Stimulated activated CD8-positive, alpha-beta memory T cell treated with anti-CD3 and anti-CD28 coated beads, Interleukin-7, amount 100 ng/mL, for 24 hours (primary cell): Measurements from ENCODE around the gene STARD13.

Source experiments
- DNase-seq: peaks from one replicate; pipeline ENCODE4 v3.0.0-alpha.2; 2020; ENCODE audit warnings: low read depth

Gene STARD13

DNA sequence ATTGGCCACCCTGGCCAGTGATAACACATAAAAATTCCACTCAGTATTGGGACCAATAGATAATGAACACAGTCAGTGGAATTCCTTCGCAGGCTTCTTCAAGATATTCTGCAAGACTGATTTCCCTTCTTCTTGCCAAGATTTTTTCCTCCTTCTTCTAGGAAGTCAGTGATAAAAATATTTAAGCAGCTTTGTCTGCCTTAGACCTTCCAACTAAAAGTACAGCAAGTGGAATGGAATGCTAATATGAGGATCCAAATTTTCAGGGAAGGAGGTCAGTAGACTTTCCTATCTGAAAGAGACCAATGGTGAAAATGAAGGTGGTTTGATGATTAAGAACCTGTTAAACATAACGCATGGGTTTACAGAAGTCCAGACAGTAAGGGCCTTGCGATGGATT lies 9.6 kb downstream of the STARD13 start:
- DNase-seq, result no peak

DNA sequence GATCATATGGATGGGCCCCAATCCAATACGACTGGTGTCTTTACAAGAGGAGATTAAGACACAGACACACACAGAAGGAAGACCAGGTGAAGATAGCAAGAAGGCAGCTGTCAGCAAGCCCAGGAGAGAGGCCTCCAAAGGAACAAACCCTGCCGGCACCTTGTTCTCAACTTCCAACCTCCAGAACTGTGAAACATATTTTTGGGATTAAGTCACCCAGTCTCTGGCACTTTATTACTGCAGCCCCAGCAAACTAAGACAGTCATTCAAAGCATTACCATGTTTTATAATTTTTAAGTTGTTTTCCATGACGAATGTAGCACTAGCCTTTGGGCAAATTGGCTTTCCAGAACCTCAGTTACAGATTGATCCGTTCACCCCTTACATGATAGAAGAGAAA lies 11.3 kb downstream of the STARD13 start:
- DNase-seq, result no peak

DNA sequence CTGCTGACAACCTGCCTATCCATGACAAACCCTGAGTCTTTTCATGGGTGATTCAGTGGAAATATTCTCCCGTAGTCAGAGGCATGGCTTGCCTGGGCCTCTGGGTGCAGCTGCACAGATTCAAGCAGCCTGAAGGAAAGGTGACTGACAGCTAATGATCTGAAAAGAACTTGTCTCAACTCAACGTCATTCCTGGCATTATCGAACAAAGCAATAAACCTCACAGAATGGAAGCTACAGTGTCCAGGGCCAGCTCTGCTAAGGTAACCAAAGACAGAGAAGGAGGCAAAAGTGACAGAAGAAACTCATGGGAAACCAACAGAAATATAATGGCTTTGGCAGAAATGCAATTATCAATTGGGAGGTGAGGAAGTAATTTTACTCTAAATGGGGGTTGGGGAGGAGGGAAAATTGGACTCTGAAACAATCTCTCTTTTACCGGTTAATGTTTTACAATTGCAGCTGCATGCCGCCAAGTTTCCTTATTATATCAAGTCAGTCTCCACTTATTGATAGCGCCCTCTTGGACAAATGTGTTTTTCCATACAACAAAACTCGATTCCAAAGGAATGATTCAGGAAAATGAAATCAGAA lies 12.9 kb downstream of the STARD13 start:
- no peak for DNase-seq

DNA sequence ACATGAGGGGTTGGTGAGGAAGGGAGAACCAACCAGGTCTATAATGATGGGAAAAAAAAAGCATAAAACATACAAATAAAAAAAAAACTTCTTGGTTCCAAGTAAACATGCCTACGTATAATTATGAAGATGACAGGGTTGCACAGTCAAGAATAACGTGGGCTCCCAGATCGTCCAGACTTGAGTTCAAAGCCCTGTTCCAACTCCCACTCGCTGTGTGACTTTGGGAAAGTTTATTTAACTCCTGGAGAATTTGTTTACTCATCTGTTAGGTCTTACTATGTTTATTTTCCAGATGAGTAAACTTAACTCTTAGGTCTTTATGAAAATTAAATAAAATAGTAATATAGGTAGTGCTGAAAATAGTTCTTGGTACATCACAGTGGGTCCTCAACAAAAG lies 13.8 kb downstream of the STARD13 start:
- no peak for DNase-seq

DNA sequence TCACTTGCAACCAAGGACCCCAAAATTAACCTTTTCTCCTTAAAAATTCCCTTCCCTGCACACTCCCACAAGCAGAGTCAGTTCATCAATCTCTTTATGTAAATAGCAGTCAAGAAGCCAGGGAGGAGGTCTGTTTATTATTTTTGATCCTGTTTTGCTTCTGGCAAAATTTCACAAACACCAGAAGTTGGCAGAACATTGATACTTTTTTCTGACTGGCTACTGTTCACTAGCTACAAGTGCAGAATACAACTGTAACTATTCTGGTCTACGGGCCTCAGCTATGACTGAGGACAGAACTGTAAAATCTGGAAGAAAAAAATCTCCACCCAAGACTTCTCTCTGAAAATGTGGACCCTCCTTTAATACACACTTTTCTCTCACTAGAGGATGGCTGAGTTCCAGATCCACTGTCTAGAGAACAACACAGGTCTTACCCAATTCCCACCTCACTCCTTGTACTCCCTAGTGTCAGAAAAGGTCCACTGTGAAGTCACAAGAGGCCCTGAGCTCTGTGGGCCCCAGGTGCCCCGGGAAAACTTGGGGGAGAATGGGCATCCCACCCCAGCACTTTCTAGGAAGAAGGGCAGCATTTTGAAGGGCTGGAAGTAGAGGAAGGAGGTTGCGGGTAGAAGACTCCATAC lies 14.5 kb downstream of the STARD13 start:
- DNase-seq, result no peak

DNA sequence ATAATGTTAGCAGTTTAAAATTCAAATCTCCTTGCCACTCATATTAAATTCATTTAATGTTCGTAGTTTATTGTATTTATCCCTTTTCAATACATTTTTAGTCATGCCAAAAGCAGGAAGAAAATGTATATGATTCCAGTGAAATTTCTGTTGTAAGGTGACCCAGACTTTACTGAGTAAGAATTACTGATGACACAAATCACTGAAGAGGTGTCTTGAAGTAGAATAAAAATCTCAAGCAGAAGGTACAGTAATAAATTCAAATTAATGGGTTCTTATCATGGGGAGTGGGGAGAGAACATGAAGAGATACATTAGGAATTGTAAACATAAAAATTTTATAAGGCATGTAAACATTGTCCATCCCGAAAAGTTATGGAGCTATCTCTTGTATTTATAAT lies 19.9 kb downstream of the STARD13 start:
- no peak for DNase-seq

DNA sequence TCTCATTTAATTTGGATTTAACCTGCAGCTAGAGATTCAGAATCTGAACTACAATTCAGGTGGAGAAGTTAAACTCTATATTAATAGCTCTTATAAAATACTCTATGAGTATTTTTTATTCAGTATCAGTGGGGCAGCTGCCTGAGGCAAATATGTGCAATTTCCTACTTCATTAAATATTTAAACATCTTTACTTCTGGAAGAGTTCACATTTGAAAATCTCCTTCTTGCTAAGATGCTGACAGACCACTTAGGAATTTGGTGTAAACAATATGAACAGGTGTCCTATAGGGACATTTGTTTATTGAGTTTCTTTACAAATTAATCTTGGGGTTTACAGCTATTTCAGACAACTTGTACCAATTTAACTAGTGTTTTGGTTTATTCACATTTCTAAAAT lies 20.4 kb downstream of the STARD13 start:
- no peak for DNase-seq

DNA sequence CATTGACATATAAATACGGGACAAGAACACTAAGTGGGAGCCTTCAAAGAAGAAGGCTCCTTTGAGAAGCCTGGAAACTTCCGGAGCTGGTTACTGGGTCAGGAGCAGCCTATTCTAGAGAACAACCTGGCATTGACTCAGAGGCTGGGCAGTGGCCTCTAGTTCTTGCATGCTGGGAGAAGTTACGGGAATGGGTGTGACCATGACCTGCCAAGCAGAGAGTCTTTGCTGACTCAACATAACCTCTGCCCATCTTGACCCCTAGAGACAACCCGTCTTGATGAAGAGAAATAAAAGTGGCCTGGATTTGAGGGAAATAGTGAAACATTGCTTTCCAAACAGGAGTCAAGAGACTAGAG lies 21.0 kb downstream of the STARD13 start:
- no peak for DNase-seq

DNA sequence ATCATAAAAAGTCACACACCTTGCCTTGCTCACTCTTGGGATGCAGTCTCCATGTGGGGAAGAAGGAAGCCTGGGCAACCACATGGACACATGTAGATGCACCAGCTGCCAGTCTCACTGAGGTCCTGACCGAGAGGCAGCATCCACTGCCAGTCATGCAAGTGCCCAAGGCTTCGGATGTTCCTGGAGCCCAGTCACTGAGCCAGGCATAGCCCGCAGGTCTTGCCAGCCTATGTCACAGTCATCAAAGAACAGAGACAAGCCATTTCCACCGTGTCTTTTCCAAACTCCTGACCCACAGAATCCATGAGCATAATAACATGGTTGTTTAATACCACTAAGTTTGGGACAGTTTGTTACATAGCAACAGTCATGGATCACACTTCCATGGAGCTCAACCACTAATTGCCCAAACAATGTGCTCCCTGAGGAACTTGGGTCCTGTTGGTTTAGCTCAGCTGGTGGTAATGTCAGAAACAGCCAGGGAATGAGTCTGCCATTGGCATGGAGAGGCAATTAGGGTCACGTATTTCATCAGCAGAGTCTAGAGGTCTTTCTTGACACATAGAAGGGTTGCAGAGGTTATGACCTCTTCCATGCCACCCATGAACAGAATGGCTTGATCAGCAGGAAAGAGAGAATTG lies 21.5 kb downstream of the STARD13 start:
- DNase-seq, result no peak

DNA sequence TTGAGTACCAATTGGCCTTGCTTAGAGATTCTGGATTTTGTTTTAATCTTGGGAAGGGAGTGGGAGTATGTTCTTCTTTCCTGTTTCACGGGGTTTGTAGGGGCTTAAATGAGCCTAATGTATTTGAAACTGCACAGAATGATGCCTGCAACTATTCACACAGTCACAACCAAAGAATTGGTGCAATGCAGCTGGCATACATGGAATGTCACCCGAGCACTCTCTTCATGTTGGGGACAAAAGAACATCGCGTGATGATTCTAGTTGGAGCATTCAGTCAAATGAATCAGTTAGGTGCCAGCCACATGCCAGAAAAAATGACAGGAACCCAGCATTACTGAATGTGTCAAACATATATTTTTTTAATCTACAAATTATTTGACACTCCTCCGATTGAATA lies 22.1 kb downstream of the STARD13 start:
- no peak for DNase-seq

DNA sequence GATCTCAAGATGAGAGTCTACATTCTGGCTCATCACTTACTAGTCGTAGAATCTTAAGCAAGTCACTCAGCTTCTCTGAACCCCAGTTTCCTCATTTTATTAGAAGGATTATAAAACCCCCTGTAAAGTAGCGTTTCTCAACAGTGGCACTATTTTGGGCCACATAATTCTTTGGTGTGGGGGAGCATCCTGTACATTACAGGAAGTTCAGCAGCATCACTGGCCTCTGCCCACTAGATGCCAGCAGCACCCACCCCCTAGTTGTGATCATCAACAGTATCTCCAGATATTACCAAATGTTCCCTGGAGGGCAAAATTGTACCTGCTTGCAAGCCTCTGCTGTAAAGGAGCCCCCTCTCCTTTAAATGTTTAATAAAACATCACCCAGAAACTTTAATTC lies 22.6 kb downstream of the STARD13 start:
- no peak for DNase-seq

DNA sequence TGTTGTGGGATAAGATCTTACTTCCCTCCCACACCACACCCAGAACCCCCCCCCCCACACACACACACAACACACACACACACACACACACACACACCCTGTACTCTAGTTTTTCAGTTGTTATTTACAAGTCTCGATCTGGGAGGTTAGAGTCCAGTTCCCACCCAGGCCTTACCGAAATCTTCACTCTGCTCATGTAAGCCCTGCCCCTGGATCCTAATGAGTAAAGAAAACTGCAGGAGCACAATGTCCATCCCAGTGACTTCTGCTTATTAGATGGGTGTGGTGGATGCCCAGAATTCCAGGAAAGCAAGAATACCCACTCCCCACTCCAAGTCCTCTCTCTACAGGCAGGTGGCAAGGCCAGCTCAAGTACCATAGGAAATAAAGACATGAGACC lies 23.0 kb downstream of the STARD13 start:
- no peak for DNase-seq

DNA sequence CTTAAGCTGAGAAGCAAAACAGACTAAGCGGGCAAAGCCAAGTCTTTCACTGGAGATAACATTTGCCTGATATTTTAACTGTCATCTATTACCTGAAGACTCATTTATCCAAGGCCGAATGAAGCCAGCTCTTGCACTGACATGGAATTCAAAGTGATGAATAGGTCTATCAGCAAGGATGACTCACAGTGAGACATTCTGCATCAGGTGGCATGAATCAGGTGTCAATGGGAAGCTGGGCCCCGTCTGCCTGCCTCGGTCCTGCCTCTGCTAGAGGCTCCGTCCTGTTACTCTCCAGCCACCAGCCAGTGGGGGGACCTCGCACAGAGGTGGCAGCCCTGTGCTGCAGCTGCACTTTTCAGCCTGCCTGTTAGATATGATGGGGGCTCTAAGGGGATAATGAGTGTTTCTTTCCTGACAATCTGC lies 23.5 kb downstream of the STARD13 start:
- DNase-seq, result no peak

DNA sequence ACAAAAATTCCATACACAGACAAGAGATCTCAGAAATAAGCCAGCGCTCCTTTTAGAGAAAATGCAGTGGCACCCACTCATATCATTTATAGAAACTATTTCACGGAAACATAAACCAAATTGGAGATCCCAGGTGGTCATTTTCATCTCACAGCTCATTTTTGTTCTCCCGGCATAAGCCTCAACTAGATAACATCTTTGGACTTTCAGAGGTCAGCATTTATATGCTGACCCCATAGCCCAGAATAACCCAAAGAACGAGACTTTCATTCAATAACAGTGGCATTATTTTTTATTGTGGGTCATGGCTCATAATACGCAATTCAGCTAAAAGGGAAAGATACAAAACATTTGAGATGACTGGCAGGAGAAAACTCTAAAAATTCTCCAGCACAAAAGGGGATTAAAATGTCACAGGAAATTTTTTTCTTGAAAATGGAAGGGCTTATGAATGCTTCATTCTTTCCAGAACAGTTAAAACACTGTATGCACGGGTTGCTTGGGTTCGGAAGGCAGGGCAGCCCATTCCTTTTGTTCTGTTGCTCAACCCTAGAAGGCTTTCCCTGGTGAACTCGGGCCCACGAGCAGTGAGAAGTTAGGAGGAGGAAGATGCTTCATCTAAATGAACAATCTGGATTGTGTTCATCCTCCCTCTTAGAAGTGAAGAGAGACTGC lies 24.0 kb downstream of the STARD13 start:
- DNase-seq, result no peak

DNA sequence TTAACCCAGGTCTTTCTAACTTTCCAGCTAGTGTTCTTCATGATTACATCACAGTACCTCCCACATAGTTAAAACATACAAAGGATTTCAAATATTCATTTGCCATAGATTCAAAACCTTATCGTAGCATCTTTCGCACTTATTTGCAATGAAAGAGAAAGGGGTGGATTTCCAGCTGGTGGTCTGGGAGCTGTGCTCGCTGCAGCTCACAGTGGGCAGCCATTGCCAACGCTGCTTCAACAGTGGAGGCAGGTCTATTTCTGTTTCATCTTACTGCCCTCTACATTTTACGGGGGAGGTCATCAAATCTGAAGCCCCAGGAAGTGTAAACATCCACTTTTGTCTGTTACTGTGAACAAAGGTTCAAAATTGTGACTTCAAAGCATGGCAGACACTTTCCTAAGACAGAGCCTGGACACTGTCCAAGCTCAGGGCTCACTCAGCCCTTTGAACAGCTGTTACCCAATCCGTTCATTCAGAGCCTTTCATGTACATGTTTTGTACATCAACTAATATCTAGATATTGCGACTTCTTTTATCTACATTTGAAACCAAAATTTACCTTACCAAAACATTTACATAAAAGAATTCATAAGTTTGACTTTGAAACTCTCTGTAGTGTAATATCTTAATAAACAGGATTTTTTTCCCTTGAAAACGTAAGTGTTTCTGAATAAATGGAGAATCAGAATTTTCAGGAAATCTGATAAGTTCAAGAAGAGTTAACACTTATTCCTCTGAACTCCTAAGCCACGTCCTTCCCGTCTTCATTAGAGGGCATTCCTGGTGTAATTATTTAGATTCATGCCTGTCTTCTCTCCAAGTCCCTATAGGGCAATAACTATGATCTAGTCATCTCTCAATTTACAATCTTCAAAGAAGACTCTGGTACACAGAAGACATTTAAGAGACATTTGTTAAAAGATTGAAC lies 25.1 kb downstream of the STARD13 start:
- no peak for DNase-seq

DNA sequence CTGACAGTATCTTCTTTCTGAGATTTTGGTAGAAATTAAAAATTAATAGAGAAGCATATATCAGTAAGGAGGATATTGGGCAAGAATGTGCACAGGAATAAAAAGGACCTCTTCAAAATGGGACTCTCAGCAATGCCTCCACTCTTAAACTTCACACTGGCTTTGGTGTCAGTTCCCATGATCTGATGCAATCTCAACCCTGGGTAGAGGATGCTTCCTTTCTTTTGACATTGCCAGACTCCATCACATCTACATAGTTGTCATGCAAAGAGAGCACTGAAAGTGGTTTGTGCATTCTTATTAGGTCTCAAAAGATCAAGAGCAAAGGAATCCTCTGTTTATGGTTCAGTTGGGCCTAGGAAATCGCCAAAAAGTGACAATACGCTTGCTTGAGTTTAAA lies 26.3 kb downstream of the STARD13 start:
- DNase-seq, result no peak

DNA sequence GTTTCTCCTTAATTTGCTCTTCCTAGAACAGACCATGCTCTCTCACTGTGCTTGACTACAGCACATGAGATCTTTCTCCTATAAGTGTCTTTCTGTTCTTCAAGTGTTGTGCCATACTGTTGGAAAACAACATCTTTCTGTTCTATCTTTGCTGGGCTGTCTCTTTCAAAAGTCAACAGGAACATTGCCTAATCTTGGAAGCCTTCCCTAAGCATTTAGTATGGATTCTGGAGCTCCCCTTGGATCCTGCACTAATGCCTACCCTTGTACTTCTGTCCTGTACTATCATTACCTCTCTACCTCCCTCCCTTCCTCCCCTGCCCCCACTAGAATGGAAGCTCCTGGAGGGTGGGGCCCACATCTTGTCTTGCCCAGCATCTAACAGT lies 26.8 kb downstream of the STARD13 start:
- DNase-seq, result no peak

DNA sequence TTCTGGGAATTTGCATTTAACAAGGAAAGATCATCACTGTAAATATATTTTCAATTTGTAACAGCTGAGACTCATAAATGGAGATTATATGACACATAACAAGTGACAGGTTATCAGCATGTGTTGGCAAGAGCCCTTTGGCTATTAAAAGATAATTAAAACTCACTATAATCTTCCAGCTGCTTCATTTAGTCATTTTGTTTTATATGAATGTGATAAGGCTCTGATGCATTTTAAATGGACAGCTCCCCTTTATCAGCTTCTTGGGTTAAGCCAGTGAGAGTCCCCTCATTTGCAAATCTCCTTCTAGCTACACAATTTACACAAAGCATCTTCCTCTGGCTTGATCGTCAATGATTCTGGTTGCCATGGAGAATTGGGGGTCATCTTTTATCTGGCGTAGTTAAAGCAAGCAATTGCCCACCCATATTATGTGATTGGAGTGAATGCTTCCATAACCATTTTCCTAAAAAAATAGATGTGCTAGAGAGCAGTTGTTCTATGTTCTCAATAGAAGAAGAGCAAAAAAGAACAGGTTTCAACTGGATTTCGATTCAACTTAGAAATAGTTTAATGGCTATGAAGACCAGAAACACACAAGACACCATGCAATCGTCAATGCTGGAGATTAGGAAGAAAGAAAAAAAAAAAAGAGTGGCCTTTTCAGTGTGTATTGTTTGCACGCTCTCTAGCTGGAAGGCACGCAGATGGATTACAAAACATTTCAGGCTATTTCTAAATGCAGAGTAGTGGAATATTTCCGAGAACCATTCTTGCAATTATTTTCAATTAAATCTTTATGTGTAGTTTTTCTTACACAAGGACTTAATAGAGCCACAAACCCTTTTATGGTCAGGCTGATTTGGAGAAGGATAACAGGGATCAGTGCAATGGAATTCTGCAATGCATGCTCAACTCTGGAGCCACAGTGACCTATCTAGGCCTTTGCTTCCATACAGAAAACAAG lies 27.4 kb downstream of the STARD13 start:
- no peak for DNase-seq

DNA sequence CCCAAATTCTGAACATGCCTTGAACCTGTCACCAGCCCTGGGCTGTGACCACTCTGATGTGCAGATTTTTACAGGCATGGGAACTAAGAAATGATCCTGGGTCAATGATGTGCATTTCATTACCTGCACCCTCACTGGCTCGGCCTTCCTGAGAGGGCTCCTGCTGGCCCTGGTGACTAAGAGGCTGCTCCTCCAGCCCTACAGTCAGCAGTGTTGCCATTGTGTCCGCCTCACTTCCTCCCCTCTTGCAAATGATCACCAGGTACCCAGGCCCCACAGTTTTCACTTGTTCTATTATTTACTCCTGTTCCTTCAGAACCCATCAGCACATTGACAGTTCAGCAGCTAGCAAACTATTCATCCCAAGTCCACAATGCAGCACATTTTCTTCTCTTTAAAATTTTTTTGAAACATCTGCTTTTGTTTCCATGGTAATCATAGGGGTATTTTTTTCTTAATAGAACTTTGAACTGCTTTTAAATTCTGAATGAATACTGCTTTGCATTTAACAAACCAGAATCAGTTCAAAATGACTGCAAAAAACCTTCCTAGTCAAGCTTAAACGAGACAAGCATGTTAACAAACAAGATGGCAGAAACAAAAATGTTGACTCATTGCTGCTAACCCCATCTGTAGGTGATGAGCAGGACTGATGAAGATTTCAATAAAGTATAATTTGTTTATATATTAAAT lies 29.3 kb downstream of the STARD13 start:
- no peak for DNase-seq

DNA sequence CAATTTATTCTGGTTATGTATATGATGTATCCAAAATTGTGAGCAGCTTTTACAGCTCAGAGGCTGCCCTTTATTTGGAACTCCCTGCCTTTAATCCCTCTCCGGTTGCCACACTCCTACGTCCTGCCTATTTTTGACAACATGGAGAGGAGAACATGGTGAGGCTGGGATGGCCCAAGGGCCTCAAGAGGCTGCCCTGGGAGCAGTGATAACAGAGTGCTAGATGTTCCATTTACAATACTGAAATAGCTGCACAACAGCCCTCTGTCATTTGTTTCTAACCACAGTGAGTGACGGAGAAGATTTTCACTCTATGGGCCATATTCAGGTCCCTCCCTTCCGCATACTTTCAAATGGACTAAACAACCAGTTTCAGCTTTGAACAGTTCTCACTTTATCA lies 33.4 kb downstream of the STARD13 start:
- no peak for DNase-seq
